ENCODE measurements around the gene HYCC2.
A peak's percentile ranks its signal among the peaks of the same experiment; 100 is the strongest.
"Not testable (repeated sequence)": the region's sequence is repeated elsewhere in the genome, so short reads cannot be mapped to it uniquely, and the experiment has no call there.

The HYCC2 gene

GRCh38 chr2:201070948-201071478 lies 458 bp downstream of the HYCC2 start:
- DNase-seq = no peak

- DNase-seq = no peak
Measured at GRCh38 chr2:201064797-201065329, 6.6 kb downstream of the HYCC2 start.

- peak; percentile 36 for DNase-seq
Measured at GRCh38 chr2:201063516-201063915, 8.0 kb downstream of the HYCC2 start.

GRCh38 chr2:201059961-201060755 lies 11.3 kb downstream of the HYCC2 start:
- DNase-seq = no peak

- DNase-seq = no peak
Measured at GRCh38 chr2:201058914-201059313, 12.6 kb downstream of the HYCC2 start.

- DNase-seq = no peak
Measured at GRCh38 chr2:201057715-201058248, 13.7 kb downstream of the HYCC2 start.

GRCh38 chr2:201057087-201057521 lies 14.4 kb downstream of the HYCC2 start:
- DNase-seq = no peak

GRCh38 chr2:201049455-201049854 lies 22.0 kb downstream of the HYCC2 start:
- no peak for DNase-seq

GRCh38 chr2:201046881-201047280 lies 24.6 kb downstream of the HYCC2 start:
- no peak for DNase-seq

GRCh38 chr2:201043050-201043449 lies 28.4 kb downstream of the HYCC2 start:
- DNase-seq = not testable (repeated sequence)

GRCh38 chr2:201042451-201042850 lies 29.0 kb downstream of the HYCC2 start:
- not testable (repeated sequence) for DNase-seq

- DNase-seq = no peak
Measured at GRCh38 chr2:201040867-201041628, 30.4 kb downstream of the HYCC2 start.

GRCh38 chr2:201038855-201039254 lies 32.6 kb downstream of the HYCC2 start:
- DNase-seq = no peak

- DNase-seq = not testable (repeated sequence)
Measured at GRCh38 chr2:201038361-201038760, 33.1 kb downstream of the HYCC2 start.

- DNase-seq = not testable (repeated sequence)
Measured at GRCh38 chr2:201034355-201034754, 37.1 kb downstream of the HYCC2 start.

- DNase-seq = no peak
Measured at GRCh38 chr2:201024518-201024917, 47.0 kb downstream of the HYCC2 start.

- DNase-seq = no peak
Measured at GRCh38 chr2:201021914-201022313, 49.6 kb downstream of the HYCC2 start.

Data from activated CD4-positive, alpha-beta T cell treated with anti-CD3 and anti-CD28 coated beads, Interleukin-2, Interleukin-6, amounts not matched to agents 100 ng/mL and 50 ng/mL, durations not matched to agents 16 hours and 8 hours (primary cell).